CD14-positive monocyte (primary cell): Measurements from ENCODE around the gene EML4. TPM values are rescaled to one million over a fixed set of nuclear protein-coding genes. Genes with fewer than 3 reads are reported as not detected.

Experiments
- DNase-seq, 3 donors: peaks; one replicate each; pipeline ENCODE4 v3.0.0-alpha.2; 2011 to 2022
- H2AFZ ChIP-seq: 2 replicates; pipeline ENCODE4 v1.6.0; 2012; ENCODE audit warnings: mild to moderate bottlenecking, low read depth, low read length, inconsistent platforms; ENCODE audit not compliant: insufficient read depth, poor library complexity, severe bottlenecking
- H3K27ac ChIP-seq, 2 donors: 1 replicate in 1 of 2; 2 replicates in 1 of 2; pipeline ENCODE4 v1.5.1; 2012 to 2013; ENCODE audit warnings: low read length in 2 of 2, control low read depth in 1 of 2, inconsistent platforms in 1 of 2, low read depth in 1 of 2, mild to moderate bottlenecking in 1 of 2
- H3K27me3 ChIP-seq, 2 donors: one replicate each; pipeline versions ENCODE4 v1.6.0 to v1.6.1; 2011 to 2013; ENCODE audit warnings: low read length in 2 of 2; ENCODE audit not compliant: control insufficient read depth in 2 of 2, insufficient read depth in 2 of 2
- H3K36me3 ChIP-seq, 2 donors: replicated peaks in 1 of 2; 1 replicate in 1 of 2; 2 replicates in 1 of 2; pipeline versions ENCODE4 v1.5.1 to v1.6.1; 2012 to 2013; ENCODE audit warnings: low read length in 2 of 2, control low read depth in 1 of 2, inconsistent platforms in 1 of 2, mild to moderate bottlenecking in 1 of 2; ENCODE audit not compliant: insufficient read depth in 2 of 2, control insufficient read depth in 1 of 2
- H3K4me1 ChIP-seq, 2 donors: 1 replicate in 1 of 2; 2 replicates in 1 of 2; pipeline versions ENCODE4 v1.5.1 to v1.6.1; 2012 to 2013; ENCODE audit warnings: low read length in 2 of 2, control low read depth in 1 of 2, inconsistent platforms in 1 of 2, mild to moderate bottlenecking in 1 of 2, moderate library complexity in 1 of 2; ENCODE audit not compliant: insufficient read depth in 2 of 2, control insufficient read depth in 1 of 2
- H3K4me2 ChIP-seq: replicated peaks from 2 replicates; pipeline ENCODE3; 2012; ENCODE audit warnings: low read length, moderate library complexity, mild to moderate bottlenecking; ENCODE audit not compliant: poor library complexity, severe bottlenecking; ENCODE audit errors: extremely low read depth
- H3K4me3 ChIP-seq, 3 experiments: fragments of 200-600 bp in 1 of 3; sonication (generic) in 1 of 3; replicated peaks in 1 of 3; 1 replicate in 2 of 3; 2 replicates in 1 of 3; pipeline ENCODE4 v1.5.1; 2011 to 2013; ENCODE audit warnings: low read length in 3 of 3, mild to moderate bottlenecking in 3 of 3, control low read depth in 2 of 3, low read depth in 2 of 3, inconsistent platforms in 1 of 3, moderate library complexity in 1 of 3
- H3K79me2 ChIP-seq: 2 replicates; pipeline ENCODE4 v1.6.0; 2012; ENCODE audit warnings: mild to moderate bottlenecking, control low read depth, inconsistent platforms, low read length, moderate library complexity; ENCODE audit not compliant: insufficient read depth
- H3K9ac ChIP-seq: 2 replicates; pipeline ENCODE4 v1.6.0; 2017; ENCODE audit warnings: low read length, mild to moderate bottlenecking; ENCODE audit not compliant: insufficient read depth, poor library complexity, severe bottlenecking
- H3K9me3 ChIP-seq, 2 donors: replicated peaks in 1 of 2; 1 replicate in 1 of 2; 2 replicates in 1 of 2; pipeline versions ENCODE4 v1.5.1 to v1.6.1; 2012 to 2013; ENCODE audit warnings: low read length in 2 of 2, control low read depth in 1 of 2; ENCODE audit not compliant: control insufficient read depth in 1 of 2, insufficient read depth in 1 of 2
- H4K20me1 ChIP-seq: 2 replicates; pipeline ENCODE4 v1.6.0; 2012; ENCODE audit warnings: mild to moderate bottlenecking, low read length, control low read depth, moderate library complexity; ENCODE audit not compliant: insufficient read depth
- H3K27ac Mint-ChIP-seq, 7 donors: one replicate each; pipeline ENCODE4 v1.8.0; 2020; ENCODE audit warnings: mild to moderate bottlenecking in 7 of 7, mixed read lengths in 7 of 7, moderate library complexity in 6 of 7, inconsistent platforms in 2 of 7
- H3K27me3 Mint-ChIP-seq, 3 donors: one replicate each; pipeline ENCODE4 v1.8.0; 2021 to 2022; ENCODE audit warnings: low read depth in 3 of 3, mild to moderate bottlenecking in 3 of 3, mixed read lengths in 3 of 3, moderate library complexity in 3 of 3, inconsistent platforms in 1 of 3
- H3K36me3 Mint-ChIP-seq, 2 donors: one replicate each; pipeline ENCODE4 v1.8.0; 2020; ENCODE audit warnings: mixed read lengths in 2 of 2, inconsistent platforms in 1 of 2, mild to moderate bottlenecking in 1 of 2
- H3K4me1 Mint-ChIP-seq: one replicate; pipeline ENCODE4 v1.8.0; 2020; ENCODE audit warnings: mild to moderate bottlenecking, mixed read lengths
- H3K4me3 Mint-ChIP-seq, 2 donors: one replicate each; pipeline ENCODE4 v1.8.0; 2020; ENCODE audit warnings: mild to moderate bottlenecking in 2 of 2, mixed read lengths in 2 of 2, moderate library complexity in 1 of 2
- H3K9me3 Mint-ChIP-seq, 7 donors: one replicate each; pipeline ENCODE4 v1.8.0; 2020 to 2022; ENCODE audit warnings: mixed read lengths in 7 of 7, mild to moderate bottlenecking in 6 of 7, moderate library complexity in 6 of 7, inconsistent platforms in 2 of 7
- CTCF ChIP-seq: fragments of 200-600 bp; IDR thresholded peaks from one replicate; pipeline ENCODE4 v1.8.0; 2022; ENCODE audit warnings: antibody characterized with exemption, mild to moderate bottlenecking
- WGBS: methylation state at CpG from one replicate; pipeline ENCODE4 v1.1.5; 2013; ENCODE audit warnings: missing lambda C conversion rate; ENCODE audit not compliant: insufficient coverage; 5-methylcytosine and 5-hydroxymethylcytosine counted together
- intact Hi-C, 2 donors: fragments of 100-400 bp; cut with micrococcal nuclease; formaldehyde crosslinking; loops; one replicate each; pipeline versions ENCODE4 v1.15.0 to v1.15.1; 2023
- polyA plus RNA-seq, 3 donors: library from polyadenylated mRNA; depleted of rRNA in 1 of 3; unstranded in 2 of 3; stranded (reverse) in 1 of 3; fragments of 300-500 nt in 2 of 3; fragments of >200 nt in 1 of 3; fragmentation: Illumina TruSeq in 2 of 3; gene quantifications; 1 replicate in 2 of 3; 2 replicates in 1 of 3; pipeline ENCODE4 v1.2.3, GENCODE V29; 2012 to 2021

Gene EML4
- polyA plus RNA-seq, 3 donors: 11.5 to 24.3 (median 15.0) TPM

GRCh38 chr2:42217914-42218313 lies 48.8 kb downstream of the EML4 start:
- Histone ChIP-seq H3K79me2 (peaks cover 72% of the 10 kb centered on the region), H3K4me1 (peaks cover 18 to 32% of the 10 kb centered on the region in 2 donors), H3K9ac (no peak overlapping the region), H3K27ac (peak overlapping the region in 1 of 2 donors; percentile 55), H3K36me3 (peaks cover 0 to 3% of the 10 kb centered on the region in 2 donors), H3K4me3 (no peak overlapping the region), H2AFZ (no peak overlapping the region), H3K27me3 (no peaks in the 10 kb centered on the region), H3K9me3 (no peaks in the 10 kb centered on the region), H4K20me1 (peaks cover 46% of the 10 kb centered on the region), H3K4me2 (no peak overlapping the region)
- TF ChIP-seq CTCF: no peak
- H3K27me3 Mint-ChIP-seq: peaks cover 0 to 1% (median 0%) of the 10 kb centered on the region in 3 donors
- intact Hi-C loops: no loop called here
- no peak for DNase-seq
- H3K4me3 Mint-ChIP-seq: no peak overlapping the region
- peak overlapping the region in 1 of 7 donors; percentile 72 for H3K27ac Mint-ChIP-seq
- H3K4me1 Mint-ChIP-seq: peaks cover 29% of the 10 kb centered on the region
- peaks cover 0 to 5% (median 0%) of the 10 kb centered on the region in 7 donors for H3K9me3 Mint-ChIP-seq
- peaks cover 8 to 26% of the 10 kb centered on the region in 2 donors for H3K36me3 Mint-ChIP-seq
- WGBS: 100% methylated on average over 2 of the region's 5 CpGs

- Histone ChIP-seq H3K9ac (no peak overlapping the region), H3K36me3 (peaks cover 0 to 3% of the 10 kb centered on the region in 2 donors), H2AFZ (no peak overlapping the region), H3K27me3 (no peaks in the 10 kb centered on the region), H3K4me2 (no peak overlapping the region), H3K79me2 (peaks cover 71% of the 10 kb centered on the region), H3K9me3 (no peaks in the 10 kb centered on the region), H3K4me1 (peaks cover 18 to 32% of the 10 kb centered on the region in 2 donors), H3K27ac (no peak overlapping the region), H3K4me3 (no peak overlapping the region), H4K20me1 (peaks cover 53% of the 10 kb centered on the region)
- DNase-seq: no peak
- H3K36me3 Mint-ChIP-seq: peaks cover 10 to 27% of the 10 kb centered on the region in 2 donors
- peaks cover 37% of the 10 kb centered on the region for H3K4me1 Mint-ChIP-seq
- intact Hi-C loops: no loop called here
- H3K9me3 Mint-ChIP-seq: peaks cover 0 to 5% (median 0%) of the 10 kb centered on the region in 7 donors
- no CpG with 5 or more reads among the region's 3 CpGs for WGBS
- no peak overlapping the region for H3K4me3 Mint-ChIP-seq
- H3K27ac Mint-ChIP-seq: no peak overlapping the region
- H3K27me3 Mint-ChIP-seq: peaks cover 0 to 1% (median 0%) of the 10 kb centered on the region in 3 donors
- TF ChIP-seq CTCF: no peak
Observed at GRCh38 chr2:42218712-42219111, 49.6 kb downstream of the EML4 start.
